HepG2 (cell line): Measurements from ENCODE around the gene DNAJC24. TPM values are rescaled to one million over a fixed set of nuclear protein-coding genes. Genes with fewer than 3 reads are reported as not detected.
A peak's percentile ranks its signal among the peaks of the same experiment; 100 is the strongest.

Experiments
- CREM ChIP-seq, 2 experiments: sonication (generic) in 1 of 2; formaldehyde crosslinking in 1 of 2; IDR thresholded peaks; 2 replicates each; pipeline versions ENCODE4 v1.4.0 to v1.6.1; 2016 to 2020; ENCODE audit warnings: antibody characterized with exemption in 1 of 2, mild to moderate bottlenecking in 1 of 2, missing genetic modification reagents in 1 of 2
- GATA4 ChIP-seq: sonication (generic); IDR thresholded peaks from 2 replicates; pipeline ENCODE4 v1.6.1; 2016; ENCODE audit warnings: antibody characterized with exemption, low read depth, borderline replicate concordance
- GLI4 ChIP-seq: sonication (generic); formaldehyde crosslinking; IDR thresholded peaks from 2 replicates; pipeline ENCODE4 v1.5.1; 2020; ENCODE audit warnings: missing genetic modification reagents, mild to moderate bottlenecking, moderate library complexity, borderline replicate concordance
- HMG20B ChIP-seq: conservative IDR thresholded peaks from 2 replicates; pipeline ENCODE4 v1.6.1; 2016; ENCODE audit warnings: missing genetic modification reagents, missing compliant biosample characterization
- MAX ChIP-seq: IDR thresholded peaks from 2 replicates; pipeline ENCODE4 v1.6.1; 2012; ENCODE audit warnings: inconsistent platforms
- NR0B2 ChIP-seq: sonication (generic); formaldehyde crosslinking; IDR thresholded peaks from 2 replicates; pipeline ENCODE4 v1.4.0; 2020; ENCODE audit warnings: mild to moderate bottlenecking, missing genetic modification reagents
- PHF8 ChIP-seq: sonication (generic); formaldehyde crosslinking; IDR thresholded peaks from 2 replicates; pipeline ENCODE4 v1.5.0; 2020; ENCODE audit warnings: missing genetic modification reagents
- SP4 ChIP-seq: sonication (generic); formaldehyde crosslinking; IDR thresholded peaks from 2 replicates; pipeline ENCODE4 v1.8.1; 2023; ENCODE audit warnings: mild to moderate bottlenecking, missing genetic modification reagents
- SUZ12 ChIP-seq: fragments of 150-350 bp; IDR thresholded peaks from 2 replicates; pipeline ENCODE4 v1.6.1; 2014; ENCODE audit warnings: low read depth, low read length
- ZBTB40 ChIP-seq, 2 experiments: fragments of 450-650 bp in 1 of 2; sonication (generic) in 1 of 2; formaldehyde crosslinking in 1 of 2; IDR thresholded peaks; 2 replicates each; pipeline versions ENCODE4 v1.6.1 to v1.8.0; 2016 to 2022; ENCODE audit warnings: antibody characterized with exemption in 1 of 2, mild to moderate bottlenecking in 1 of 2, missing genetic modification reagents in 1 of 2
- ZGPAT ChIP-seq: IDR thresholded peaks from 2 replicates; pipeline ENCODE4 v1.6.1; 2016; ENCODE audit warnings: mild to moderate bottlenecking
- ZMYM3 ChIP-seq: sonication (generic); formaldehyde crosslinking; IDR thresholded peaks from 2 replicates; pipeline ENCODE4 v1.5.1; 2020; ENCODE audit warnings: mild to moderate bottlenecking, missing genetic modification reagents
- ZNF704 ChIP-seq: sonication (generic); formaldehyde crosslinking; IDR thresholded peaks from 2 replicates; pipeline ENCODE4 v1.8.1; 2023; ENCODE audit warnings: mild to moderate bottlenecking, inconsistent platforms, moderate library complexity, missing genetic modification reagents, borderline replicate concordance
- polyA plus RNA-seq, 8 experiments: library from polyadenylated mRNA; depleted of rRNA in 3 of 8; stranded (reverse) in 7 of 8; unstranded in 1 of 8; fragments of >200 nt; fragmentation: Illumina TruSeq in 4 of 8; extraction: Trizol in 4 of 8; gene quantifications; 2 replicates each; pipeline versions ENCODE4 v1.2.1 to v1.2.3, GENCODE V29; 2011 to 2016; ENCODE audit warnings: low read depth in 4 of 8, missing spikeins in 1 of 8, mixed read lengths in 1 of 8; ENCODE audit not compliant: insufficient read depth in 1 of 8
- total RNA-seq, 5 experiments: library from RNA; depleted of rRNA; stranded (reverse); fragments of >200 nt; fragmentation: Illumina TruSeq; extraction: Trizol; gene quantifications; 2 replicates each; pipeline ENCODE4 v1.2.3, GENCODE V29; 2016; ENCODE audit warnings: low read depth in 1 of 5

The DNAJC24 gene
- total and polyA plus RNA-seq, 2 of the 13 experiments (the other 11 are each of a cell fraction or from before 2014, with no cell fraction given) = 10.5 to 13.7 TPM

GRCh38 chr11:31369348-31370329 is at the start of gene DNAJC24, which contains the start of gene DCDC1 (continued):
- peak; percentile 79; the same call in 1 of the 2 replicates for TF ChIP-seq ZGPAT (CRISPR knock-in tag)
- 0 out of 2 replicates have a peak, but pooled peaks have one; percentile 18 for TF ChIP-seq ZMYM3 (CRISPR knock-in tag)
- no peak for TF ChIP-seq SUZ12
- peak; percentile 78 for TF ChIP-seq CREM (IDR thresholded peaks at IDR 0.05)
- TF ChIP-seq CREM (CRISPR knock-in tag; IDR thresholded peaks at IDR 0.05) = no peak
- TF ChIP-seq ZNF704 (CRISPR knock-in tag) = no peak
- peak; percentile 81 for TF ChIP-seq PHF8 (CRISPR knock-in tag)
- no peak for TF ChIP-seq HMG20B (CRISPR knock-in tag)
- TF ChIP-seq GLI4 = no peak
- peak; percentile 51; the same call in 1 of the 2 replicates for TF ChIP-seq GATA4
- TF ChIP-seq NR0B2 (CRISPR knock-in tag) = no peak
- peak; percentile 76; the same call in 1 of the 2 replicates for TF ChIP-seq SP4
- TF ChIP-seq ZBTB40 (IDR thresholded peaks at IDR 0.05) = peak; percentile 96
- peak; percentile 85 for TF ChIP-seq ZBTB40 (CRISPR knock-in tag; IDR thresholded peaks at IDR 0.05)
- peak; percentile 81 for TF ChIP-seq MAX
